Upper lobe of left lung (tissue), 4 donors: Measurements from ENCODE around the gene TLE1.

Experiments
- POLR2A ChIP-seq, 4 donors: fragments of 450-650 bp; IDR thresholded peaks; one replicate each; pipeline ENCODE4 v1.5.1; 2016 to 2017; ENCODE audit warnings: antibody characterized with exemption in 4 of 4, mild to moderate bottlenecking in 2 of 4
- POLR2AphosphoS5 ChIP-seq, 2 donors: sonication (generic); formaldehyde crosslinking; IDR thresholded peaks; one replicate each; pipeline ENCODE4 v1.5.1; 2017; ENCODE audit warnings: antibody characterized with exemption in 2 of 2

- TF ChIP-seq POLR2A (IDR thresholded peaks at IDR 0.05) (no peak), POLR2AphosphoS5 (IDR thresholded peaks at IDR 0.05) (no peak)
These were observed 78.6 kb downstream of the TLE1 start for GRCh38 chr9:81610740-81611107.
